ENCODE results near the gene PAX5.

DNA sequence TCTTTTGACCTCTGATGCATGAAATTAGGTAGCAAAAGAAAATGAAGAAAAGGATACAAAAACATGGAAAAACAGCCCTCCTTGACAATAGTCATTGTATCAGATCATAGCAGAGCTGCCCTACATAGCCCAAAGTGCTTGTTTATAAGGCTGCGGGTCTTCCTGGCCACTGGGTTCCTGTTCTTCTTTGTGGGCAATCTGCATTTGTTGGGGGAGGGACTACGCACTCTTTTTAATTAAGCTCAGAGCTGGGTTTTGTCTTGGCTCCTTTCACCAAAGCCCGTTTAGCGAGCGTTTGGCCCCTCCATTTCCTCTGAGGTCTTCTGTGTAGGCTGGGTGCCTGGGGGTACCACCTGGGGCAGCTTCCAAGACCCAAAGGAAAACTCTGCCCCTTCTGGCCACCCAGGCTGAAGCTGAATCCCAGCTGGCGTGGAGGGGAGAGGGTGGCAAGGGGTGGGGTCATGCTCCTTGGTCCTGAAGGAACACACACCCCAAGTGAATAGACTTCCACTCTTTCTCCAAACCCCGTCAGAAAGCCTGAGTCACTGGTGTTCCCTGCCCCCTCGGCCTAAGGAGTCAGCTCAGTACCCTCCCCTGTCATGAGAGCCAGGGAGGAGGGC, 6.5 kb upstream of the PAX5 start:
- TF ChIP-seq, protein P1, sequence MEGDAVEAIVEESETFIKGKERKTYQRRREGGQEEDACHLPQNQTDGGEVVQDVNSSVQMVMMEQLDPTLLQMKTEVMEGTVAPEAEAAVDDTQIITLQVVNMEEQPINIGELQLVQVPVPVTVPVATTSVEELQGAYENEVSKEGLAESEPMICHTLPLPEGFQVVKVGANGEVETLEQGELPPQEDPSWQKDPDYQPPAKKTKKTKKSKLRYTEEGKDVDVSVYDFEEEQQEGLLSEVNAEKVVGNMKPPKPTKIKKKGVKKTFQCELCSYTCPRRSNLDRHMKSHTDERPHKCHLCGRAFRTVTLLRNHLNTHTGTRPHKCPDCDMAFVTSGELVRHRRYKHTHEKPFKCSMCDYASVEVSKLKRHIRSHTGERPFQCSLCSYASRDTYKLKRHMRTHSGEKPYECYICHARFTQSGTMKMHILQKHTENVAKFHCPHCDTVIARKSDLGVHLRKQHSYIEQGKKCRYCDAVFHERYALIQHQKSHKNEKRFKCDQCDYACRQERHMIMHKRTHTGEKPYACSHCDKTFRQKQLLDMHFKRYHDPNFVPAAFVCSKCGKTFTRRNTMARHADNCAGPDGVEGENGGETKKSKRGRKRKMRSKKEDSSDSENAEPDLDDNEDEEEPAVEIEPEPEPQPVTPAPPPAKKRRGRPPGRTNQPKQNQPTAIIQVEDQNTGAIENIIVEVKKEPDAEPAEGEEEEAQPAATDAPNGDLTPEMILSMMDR (IDR thresholded peaks at IDR 0.05) = no peak
- TF ChIP-seq EP300 (IDR thresholded peaks at IDR 0.05) (no peak), POLR2A (IDR thresholded peaks at IDR 0.05) (no peak)
